ENCODE data around the gene RNASE8. TPM values are rescaled to one million over a fixed set of nuclear protein-coding genes. Genes with fewer than 3 reads are reported as not detected.

RNASE8 gene
- polyA plus RNA-seq, 1 donor from 2014 or later, result not detected

GRCh38 chr14:21011136-21011535 is 46.5 kb upstream of the RNASE8 start:
- H3K9ac ChIP-seq (ENCODE audit: low read length), result no peak overlapping the region
- H3K79me2 ChIP-seq (replicated peaks; ENCODE audit: insufficient read depth, low read length), result no peaks in the 10 kb centered on the region
- no peaks in the 10 kb centered on the region for H3K9me3 ChIP-seq (ENCODE audit: low read length)
- H3K36me3 ChIP-seq (ENCODE audit: insufficient read depth, low read length), result no peaks in the 10 kb centered on the region
- no peaks in the 10 kb centered on the region for H4K20me1 ChIP-seq (ENCODE audit: insufficient read depth)
- H3K9me2 ChIP-seq (ENCODE audit: insufficient read depth, low read length), result no peaks in the 10 kb centered on the region
- no peak overlapping the region for H3K4me2 ChIP-seq (ENCODE audit: low read length)
- no peaks in the 10 kb centered on the region for H3F3A ChIP-seq (ENCODE audit: insufficient read depth, low read length, poor library complexity, severe bottlenecking)
- no peak overlapping the region for H3K27ac ChIP-seq (ENCODE audit: low read length)
- H3K27me3 ChIP-seq (ENCODE audit: insufficient read depth, low read depth, low read length), result no peaks in the 10 kb centered on the region
- TF ChIP-seq MXI1 (conservative IDR thresholded peaks at IDR 0.05; ENCODE audit: poor library complexity, severe bottlenecking) (no peak), CTCF (IDR thresholded peaks at IDR 0.05; ENCODE audit: poor library complexity, severe bottlenecking) (no peak), POLR2AphosphoS5 (IDR thresholded peaks at IDR 0.05) (no peak), SMC3 (conservative IDR thresholded peaks at IDR 0.05; ENCODE audit: poor library complexity) (no peak), EP300 (conservative IDR thresholded peaks at IDR 0.05; ENCODE audit: poor library complexity, severe bottlenecking) (no peak), RAD21 (conservative IDR thresholded peaks at IDR 0.05) (no peak), EZH2 (IDR thresholded peaks at IDR 0.05; ENCODE audit: borderline replicate concordance, insufficient read depth, low read length, poor library complexity, severe bottlenecking) (no peak), TAF1 (IDR thresholded peaks at IDR 0.05; ENCODE audit: low read depth) (no peak), REST (IDR thresholded peaks at IDR 0.05; ENCODE audit: borderline replicate concordance) (no peak)
- no peak overlapping the region for H2AFZ ChIP-seq (ENCODE audit: low read depth, low read length)
- H3K4me3 ChIP-seq (ENCODE audit: low read length), result no peak overlapping the region

GRCh38 chr14:21014761-21015190 is 42.8 kb upstream of the RNASE8 start:
- H3K79me2 ChIP-seq (replicated peaks; ENCODE audit: insufficient read depth, low read length), result no peaks in the 10 kb centered on the region
- no peaks in the 10 kb centered on the region for H3K9me2 ChIP-seq (ENCODE audit: insufficient read depth, low read length)
- H3K36me3 ChIP-seq (ENCODE audit: insufficient read depth, low read length), result no peaks in the 10 kb centered on the region
- no peaks in the 10 kb centered on the region for H3F3A ChIP-seq (ENCODE audit: insufficient read depth, low read length, poor library complexity, severe bottlenecking)
- no peaks in the 10 kb centered on the region for H3K27me3 ChIP-seq (ENCODE audit: insufficient read depth, low read depth, low read length)
- peak overlapping the region; percentile 62 for H3K27ac ChIP-seq (ENCODE audit: low read length)
- H4K20me1 ChIP-seq (ENCODE audit: insufficient read depth), result no peaks in the 10 kb centered on the region
- no peak for TF ChIP-seq REST (IDR thresholded peaks at IDR 0.05; ENCODE audit: borderline replicate concordance)
- TF ChIP-seq CTCF (IDR thresholded peaks at IDR 0.05; ENCODE audit: poor library complexity, severe bottlenecking), result peak; percentile 94
- TF ChIP-seq EP300 (conservative IDR thresholded peaks at IDR 0.05; ENCODE audit: poor library complexity, severe bottlenecking), result no peak
- TF ChIP-seq RAD21 (conservative IDR thresholded peaks at IDR 0.05), result peak; percentile 92
- no peak for TF ChIP-seq MXI1 (conservative IDR thresholded peaks at IDR 0.05; ENCODE audit: poor library complexity, severe bottlenecking)
- peak; percentile 93 for TF ChIP-seq SMC3 (conservative IDR thresholded peaks at IDR 0.05; ENCODE audit: poor library complexity)
- TF ChIP-seq EZH2 (IDR thresholded peaks at IDR 0.05; ENCODE audit: borderline replicate concordance, insufficient read depth, low read length, poor library complexity, severe bottlenecking), result no peak
- TF ChIP-seq TAF1 (IDR thresholded peaks at IDR 0.05; ENCODE audit: low read depth), result no peak
- TF ChIP-seq POLR2AphosphoS5 (IDR thresholded peaks at IDR 0.05), result no peak
- no peak overlapping the region for H3K9ac ChIP-seq (ENCODE audit: low read length)
- no peaks in the 10 kb centered on the region for H3K9me3 ChIP-seq (ENCODE audit: low read length)
- H3K4me3 ChIP-seq (ENCODE audit: low read length), result peak overlapping the region; percentile 43
- H2AFZ ChIP-seq (ENCODE audit: low read depth, low read length), result no peak overlapping the region
- H3K4me2 ChIP-seq (ENCODE audit: low read length), result no peak overlapping the region
